HCT116 (cell line): ENCODE measurements around the gene PIGQ. TPM values are rescaled to one million over a fixed set of nuclear protein-coding genes. Genes with fewer than 3 reads are reported as not detected.

Experiments used
- ATAC-seq: fragments of 200-7000 bp; cut with Tn5 transposase; 2 replicates; pipeline ENCODE4 v1.9.1; 2020; ENCODE audit warnings: mild to moderate bottlenecking, moderate library complexity
- BruUV-seq: library from RNA; stranded (reverse); fragments of 400-500 nt; replicated peaks from 2 replicates; lab custom pipeline; 2021; lab: Mats Ljungman, UMichigan
- CTCF ChIA-PET: fragments of 300-600 bp; sonication (Branson Sonifier 250); formaldehyde crosslinking; loops from one replicate; lab custom pipeline; 2021; ENCODE audit warnings: antibody characterized with exemption; lab: Charles Lee
- POLR2A ChIA-PET: fragments of 300-600, 350-600 bp; sonication (Branson Sonifier 250); formaldehyde crosslinking; loops from one replicate; lab custom pipeline; 2021; ENCODE audit warnings: antibody characterized with exemption; lab: Charles Lee
- RAD21 ChIA-PET, 2 experiments: fragments of 300-600 bp; sonication (Branson Sonifier 250); formaldehyde crosslinking; loops; one replicate each; lab custom pipeline; 2023; ENCODE audit warnings: low total read pairs in 2 of 2; ENCODE audit not compliant: uncharacterized antibody in 2 of 2, unreplicated experiment in 2 of 2, low non-redundant PET in 1 of 2; lab: Charles Lee
- DNase-seq: peaks from one replicate; pipeline ENCODE4 v3.0.0-alpha.2; 2010; ENCODE audit warnings: low read depth, low spot score
- H2AFZ ChIP-seq: fragments of 200-600 bp; shearing (Covaris generic), sonication (generic); 2 replicates; pipeline ENCODE4 v1.6.1; 2017; ENCODE audit warnings: low read depth, mixed run types, mixed read lengths, antibody characterized with exemption, low read length; ENCODE audit not compliant: poor library complexity, severe bottlenecking
- H3K27ac ChIP-seq: 2 replicates; pipeline ENCODE4 v1.5.1; 2012; ENCODE audit warnings: low read depth, low read length
- H3K27me3 ChIP-seq: fragments of 200-600 bp; sonication (generic); 2 replicates; pipeline ENCODE4 v1.6.1; 2016; ENCODE audit warnings: mixed run types, low read length, mixed read lengths; ENCODE audit not compliant: insufficient read depth
- H3K36me3 ChIP-seq, 2 experiments: fragments of 200-500 bp in 1 of 2; fragments of 200-600 bp in 1 of 2; sonication (Bioruptor generic) in 1 of 2; sonication (generic) in 1 of 2; 2 replicates each; pipeline versions ENCODE4 v1.5.1 to v1.6.1; 2014 to 2016; ENCODE audit warnings: low read length in 2 of 2, inconsistent platforms in 1 of 2, mixed read lengths in 1 of 2, mixed run types in 1 of 2; ENCODE audit not compliant: insufficient read depth in 2 of 2, control insufficient read depth in 1 of 2
- H3K4me1 ChIP-seq, 2 experiments: fragments of 200-600 bp in 1 of 2; sonication (generic) in 1 of 2; 2 replicates each; pipeline versions ENCODE4 v1.5.1 to v1.6.1; 2012 to 2017; ENCODE audit warnings: low read length in 2 of 2, inconsistent platforms in 1 of 2, mild to moderate bottlenecking in 1 of 2, mixed read lengths in 1 of 2, mixed run types in 1 of 2, moderate library complexity in 1 of 2; ENCODE audit not compliant: insufficient read depth in 2 of 2, control insufficient read depth in 1 of 2
- H3K4me2 ChIP-seq: fragments of 200-600 bp; sonication (generic); 2 replicates; pipeline ENCODE4 v1.6.1; 2017; ENCODE audit warnings: mixed run types, low read length, mixed read lengths
- H3K4me3 ChIP-seq, 2 experiments: fragments of 200-600 bp in 1 of 2; sonication (generic) in 1 of 2; replicated peaks in 1 of 2; 2 replicates each; pipeline ENCODE4 v1.5.1; 2011 to 2016; ENCODE audit warnings: low read length in 2 of 2, control low read depth in 1 of 2, low read depth in 1 of 2, mild to moderate bottlenecking in 1 of 2, mixed read lengths in 1 of 2, mixed run types in 1 of 2
- H3K79me2 ChIP-seq: fragments of 200-600 bp; sonication (generic); 2 replicates; pipeline ENCODE4 v1.6.1; 2017; ENCODE audit warnings: mild to moderate bottlenecking, mixed run types, low read length, moderate library complexity, mixed read lengths; ENCODE audit not compliant: insufficient read depth
- H3K9ac ChIP-seq: fragments of 200-600 bp; sonication (generic); 2 replicates; pipeline ENCODE4 v1.6.1; 2016; ENCODE audit warnings: low read length, mixed read lengths
- H3K9me2 ChIP-seq: fragments of 200-600 bp; sonication (generic), shearing (Covaris generic); 2 replicates; pipeline ENCODE4 v1.6.1; 2017; ENCODE audit warnings: mixed run types, mild to moderate bottlenecking, moderate library complexity; ENCODE audit not compliant: insufficient read depth
- H3K9me3 ChIP-seq, 2 experiments: fragments of 200-500 bp in 1 of 2; fragments of 200-600 bp in 1 of 2; sonication (Bioruptor generic) in 1 of 2; sonication (generic) in 1 of 2; 2 replicates each; pipeline ENCODE4 v1.6.1; 2014 to 2017; ENCODE audit warnings: low read length in 2 of 2, mixed read lengths in 2 of 2, inconsistent platforms in 1 of 2, low read depth in 1 of 2, mild to moderate bottlenecking in 1 of 2, mixed run types in 1 of 2, moderate library complexity in 1 of 2; ENCODE audit not compliant: control insufficient read depth in 1 of 2, insufficient read depth in 1 of 2
- H4K20me1 ChIP-seq: fragments of 200-600 bp; sonication (generic), shearing (Covaris generic); 2 replicates; pipeline ENCODE4 v1.6.1; 2017; ENCODE audit warnings: mixed run types, mild to moderate bottlenecking, moderate library complexity; ENCODE audit not compliant: insufficient read depth
- POLR2AphosphoS5 ChIP-seq: IDR thresholded peaks from 2 replicates; pipeline ENCODE4 v1.6.1; 2011; ENCODE audit warnings: mild to moderate bottlenecking, low read depth, low read length, moderate library complexity
- ZFX ChIP-seq: fragments of 450-650 bp; IDR thresholded peaks from 2 replicates; pipeline ENCODE4 v1.6.1; 2017
- intact Hi-C: fragments of 100-400 bp; cut with micrococcal nuclease; formaldehyde crosslinking; loops from 2 replicates; pipeline ENCODE4 v1.10.0; 2022
- total RNA-seq: library from RNA; stranded (reverse); gene quantifications from one replicate; pipeline ENCODE4 v1.2.1, GENCODE V29; 2021; ENCODE audit not compliant: unreplicated experiment
- TF ChIP-seq, protein P1 (sequence below): IDR thresholded peaks from 2 replicates; pipeline ENCODE4 v1.6.1; 2011; ENCODE audit warnings: mild to moderate bottlenecking, low read length, moderate library complexity; ENCODE audit not compliant: insufficient replicate concordance; ENCODE audit errors: extremely low read depth

Gene PIGQ
- total RNA-seq, 1 experiment from 2014 or later = 21.0 TPM

DNA sequence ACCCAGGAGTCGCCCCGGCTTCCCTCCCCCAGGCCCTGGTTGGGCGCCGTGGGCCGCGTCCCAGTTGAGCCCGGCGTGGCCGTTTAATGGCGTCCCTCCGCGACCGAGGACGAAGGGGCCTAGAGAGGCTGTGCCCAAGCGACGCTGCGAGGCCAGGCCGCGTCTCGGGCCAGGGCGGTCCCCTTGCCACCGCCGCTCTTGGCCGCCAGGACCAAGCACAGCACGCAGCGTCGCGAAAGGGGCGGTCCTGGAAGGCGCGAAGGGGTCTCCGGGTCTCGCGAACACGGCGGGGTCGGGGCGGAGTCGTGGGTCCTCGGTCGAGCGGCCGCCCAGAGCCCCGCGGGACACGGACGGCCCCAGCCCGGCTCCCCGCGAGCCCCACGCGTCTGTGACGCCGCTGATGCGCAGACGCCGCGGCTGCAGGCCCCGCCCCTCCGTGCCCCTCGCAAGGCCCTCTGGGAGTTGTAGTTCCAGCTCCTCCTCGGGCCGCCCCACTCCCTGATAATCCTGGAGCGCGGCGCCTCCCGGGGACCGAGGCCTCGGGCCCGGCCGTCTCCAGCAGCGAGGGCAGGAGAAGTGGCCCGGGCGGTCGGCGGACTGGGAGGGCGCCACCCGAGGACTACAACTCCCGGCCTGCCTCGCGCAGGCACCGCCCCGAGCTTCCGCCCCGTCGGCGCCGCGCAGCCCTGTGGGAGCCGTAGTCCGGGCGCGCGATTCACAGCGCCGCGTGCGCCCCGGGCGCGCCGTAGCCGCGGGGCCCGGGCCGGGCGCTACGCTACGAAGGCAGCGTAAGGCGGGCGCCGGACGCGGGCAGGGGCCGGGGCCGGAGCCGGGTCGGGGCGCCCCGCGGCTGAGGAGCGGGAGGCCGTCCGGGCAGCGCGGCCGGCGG, 42.5 kb upstream of the PIGQ start, which contains the start of gene CAPN15:
TSS of gene CAPN15 (plus strand) at position 698 of the 889 bp plus-strand sequence. CDS start 19,127 bp downstream, outside the sequence.
- Histone ChIP-seq H4K20me1 (no peaks in the 10 kb centered on the region), H3K9ac (peak within 1 kb of the TSS; percentile 90), H3K4me2 (peak within 1 kb of the TSS; percentile 81), H3K27ac (peak within 1 kb of the TSS; percentile 91), H3K27me3 (no peaks in the 10 kb centered on the region), H3K36me3 (peaks cover 0 to 6% of the 10 kb centered on the region in 2 experiments; a peak in 1 of 4 replicates), H3K79me2 (peaks cover 55% of the 10 kb centered on the region), H3K9me2 (no peaks in the 10 kb centered on the region), H2AFZ (no peak within 1 kb of the TSS), H3K4me1 (peaks cover 14 to 32% of the 10 kb centered on the region in 2 experiments), H3K9me3 (no peaks in the 10 kb centered on the region), H3K4me3 (peak within 1 kb of the TSS; percentile 67 to 70)
- POLR2A ChIA-PET = interaction anchor here (1.0 kb wide), 1 partner anchor 109 kb away, joined by 4 read pairs; the partner anchor contains the start of gene METTL26
- peak; percentile 32 for DNase-seq
- RAD21 ChIA-PET = interaction anchor here in 1 of 2 experiments (0.6 kb wide), 1 partner anchor 75 kb away, joined by 3 read pairs; no protein-coding TSS in a partner anchor
- CTCF ChIA-PET = no interaction called here
- TF ChIP-seq ZFX (peak; percentile 86), POLR2AphosphoS5 (peak; percentile 52; the same call in 1 of the 2 replicates)
- TF ChIP-seq, protein P1, sequence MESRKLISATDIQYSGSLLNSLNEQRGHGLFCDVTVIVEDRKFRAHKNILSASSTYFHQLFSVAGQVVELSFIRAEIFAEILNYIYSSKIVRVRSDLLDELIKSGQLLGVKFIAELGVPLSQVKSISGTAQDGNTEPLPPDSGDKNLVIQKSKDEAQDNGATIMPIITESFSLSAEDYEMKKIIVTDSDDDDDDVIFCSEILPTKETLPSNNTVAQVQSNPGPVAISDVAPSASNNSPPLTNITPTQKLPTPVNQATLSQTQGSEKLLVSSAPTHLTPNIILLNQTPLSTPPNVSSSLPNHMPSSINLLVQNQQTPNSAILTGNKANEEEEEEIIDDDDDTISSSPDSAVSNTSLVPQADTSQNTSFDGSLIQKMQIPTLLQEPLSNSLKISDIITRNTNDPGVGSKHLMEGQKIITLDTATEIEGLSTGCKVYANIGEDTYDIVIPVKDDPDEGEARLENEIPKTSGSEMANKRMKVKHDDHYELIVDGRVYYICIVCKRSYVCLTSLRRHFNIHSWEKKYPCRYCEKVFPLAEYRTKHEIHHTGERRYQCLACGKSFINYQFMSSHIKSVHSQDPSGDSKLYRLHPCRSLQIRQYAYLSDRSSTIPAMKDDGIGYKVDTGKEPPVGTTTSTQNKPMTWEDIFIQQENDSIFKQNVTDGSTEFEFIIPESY = no peak
- intact Hi-C loops = no loop called here
- peak; percentile 78 for ATAC-seq
- no TSS peak for BruUV-seq
